Endothelial cell of umbilical vein (primary cell): ENCODE results near the gene GPR176. TPM values are rescaled to one million over a fixed set of nuclear protein-coding genes. Genes with fewer than 3 reads are reported as not detected.

Source experiments
- BruUV-seq: library from RNA; stranded (reverse); fragments of 400-500 nt; replicated peaks from 2 replicates; lab custom pipeline; 2021; lab: Mats Ljungman, UMichigan
- CTCF ChIA-PET: fragments of 300-600, 350-600 bp; sonication (Branson Sonifier 250); formaldehyde crosslinking; loops from one replicate; lab custom pipeline; 2021; ENCODE audit warnings: antibody characterized with exemption, inconsistent platforms; lab: Charles Lee
- POLR2A ChIA-PET: fragments of 300-600, 350-600 bp; sonication (Branson Sonifier 250); formaldehyde crosslinking; loops from one replicate; lab custom pipeline; 2021; ENCODE audit warnings: antibody characterized with exemption, inconsistent platforms; lab: Charles Lee
- DNase-seq: peaks from one replicate; pipeline ENCODE4 v3.0.0-alpha.2; 2011; ENCODE audit warnings: low read depth, low spot score
- FAIRE-seq: peaks from 2 replicates; lab custom pipeline; 2011; peaks lifted over from hg19 to GRCh38; lab: Jason Lieb, UNC
- H2AFZ ChIP-seq: 2 replicates; pipeline ENCODE4 v1.6.0; 2012; ENCODE audit warnings: low read depth, low read length, control low read depth, inconsistent platforms
- H3K27ac ChIP-seq: 2 replicates; pipeline ENCODE4 v1.5.1; 2011; ENCODE audit warnings: low read depth, mild to moderate bottlenecking, control low read depth, low read length, moderate library complexity; ENCODE audit not compliant: insufficient read depth
- H3K27me3 ChIP-seq, 2 experiments: 2 replicates each; pipeline versions ENCODE4 v1.6.0 to v1.6.1; 2011; ENCODE audit warnings: low read length in 2 of 2, mixed read lengths in 1 of 2; ENCODE audit not compliant: control insufficient read depth in 2 of 2, insufficient read depth in 2 of 2
- H3K36me3 ChIP-seq, 2 experiments: 2 replicates in 1 of 2; 3 replicates in 1 of 2; pipeline ENCODE4 v1.5.1; 2011; ENCODE audit warnings: low read length in 2 of 2, mild to moderate bottlenecking in 1 of 2, moderate library complexity in 1 of 2; ENCODE audit not compliant: control insufficient read depth in 2 of 2, insufficient read depth in 2 of 2; ENCODE audit errors: extremely low read depth in 1 of 2
- H3K4me1 ChIP-seq: 3 replicates; pipeline ENCODE4 v1.5.1; 2011; ENCODE audit warnings: mild to moderate bottlenecking, low read length; ENCODE audit not compliant: control insufficient read depth, insufficient read depth; ENCODE audit errors: extremely low read depth
- H3K4me2 ChIP-seq: 2 replicates; pipeline ENCODE4 v1.6.1; 2011; ENCODE audit warnings: low read length, control low read depth, mixed read lengths; ENCODE audit not compliant: insufficient read depth
- H3K4me3 ChIP-seq, 3 experiments: fragments of 200-600 bp in 1 of 3; sonication (generic), shearing (Covaris generic) in 1 of 3; replicated peaks in 1 of 3; 2 replicates each; pipeline ENCODE4 v1.5.1; 2011 to 2016; ENCODE audit warnings: control low read depth in 3 of 3, low read length in 3 of 3, mild to moderate bottlenecking in 2 of 3, inconsistent platforms in 1 of 3, low read depth in 1 of 3, moderate library complexity in 1 of 3; ENCODE audit not compliant: insufficient read depth in 1 of 3
- H3K79me2 ChIP-seq: 2 replicates; pipeline ENCODE4 v1.6.0; 2012; ENCODE audit warnings: low read length, inconsistent platforms; ENCODE audit not compliant: control insufficient read depth, insufficient read depth
- H3K9ac ChIP-seq: replicated peaks from 2 replicates; pipeline ENCODE3; 2011; ENCODE audit warnings: low read length, control low read depth; ENCODE audit not compliant: insufficient read depth; ENCODE audit errors: extremely low read depth
- H3K9me1 ChIP-seq: replicated peaks from 3 replicates; pipeline ENCODE4 v1.6.0; 2011; ENCODE audit warnings: mild to moderate bottlenecking, low read length; ENCODE audit not compliant: control insufficient read depth, insufficient read depth; ENCODE audit errors: extremely low read depth
- H3K9me3 ChIP-seq: replicated peaks from 2 replicates; pipeline ENCODE4 v1.5.1; 2012; ENCODE audit warnings: low read length, inconsistent platforms; ENCODE audit not compliant: control insufficient read depth, insufficient read depth
- H4K20me1 ChIP-seq: replicated peaks from 2 replicates; pipeline ENCODE3; 2011; ENCODE audit warnings: mild to moderate bottlenecking, low read length; ENCODE audit not compliant: control insufficient read depth, insufficient read depth; ENCODE audit errors: extremely low read depth
- EZH2 ChIP-seq: IDR thresholded peaks from 2 replicates; pipeline ENCODE4 v1.6.1; 2012; ENCODE audit warnings: borderline replicate concordance, low read depth, mild to moderate bottlenecking, moderate library complexity, low read length, inconsistent platforms; ENCODE audit not compliant: severe bottlenecking
- POLR2A ChIP-seq: IDR thresholded peaks from 2 replicates; pipeline ENCODE4 v1.6.1; 2012; ENCODE audit warnings: low read depth, mild to moderate bottlenecking, control low read depth, low read length
- POLR2AphosphoS5 ChIP-seq: IDR thresholded peaks from 2 replicates; pipeline ENCODE4 v1.6.1; 2012; ENCODE audit warnings: low read depth, mild to moderate bottlenecking, control low read depth, low read length, moderate library complexity; ENCODE audit not compliant: insufficient read depth
- dilution Hi-C: fragments of 300-500 bp; cut with MboI; formaldehyde crosslinking; loops from one replicate; pipeline ENCODE4 v1.15.0; 2019; ENCODE audit warnings: low sequenced_read_pairs; ENCODE audit not compliant: extremely low pct_ligation_motif_present
- intact Hi-C: fragments of 100-400 bp; cut with micrococcal nuclease; formaldehyde crosslinking; loops from one replicate; pipeline ENCODE4 v1.10.0; 2022
- polyA plus RNA-seq, 4 experiments: library from polyadenylated mRNA; depleted of rRNA in 3 of 4; stranded (reverse) in 3 of 4; unstranded in 1 of 4; fragments of >200 nt; gene quantifications; 2 replicates each; pipeline versions ENCODE4 v1.2.1 to v1.2.3, GENCODE V29; 2011 to 2012; ENCODE audit warnings: missing spikeins in 1 of 4
- small RNA-seq: library from RNA; depleted of rRNA; stranded (forward); fragments of <200 nt; gene quantifications from one replicate; pipeline ENCODE3, GENCODE V24; 2012; ENCODE audit warnings: low replicate concordance, low read depth; ENCODE audit not compliant: insufficient read depth, insufficient read length
- total RNA-seq: library from RNA; stranded (reverse); gene quantifications from 2 replicates; pipeline ENCODE4 v1.2.3, GENCODE V29; 2021
- TF ChIP-seq, protein P1 (sequence below), 2 donors: IDR thresholded peaks; 1 replicate in 1 of 2; 2 replicates in 1 of 2; pipeline ENCODE4 v1.5.1; 2011; ENCODE audit warnings: low read length in 2 of 2, mild to moderate bottlenecking in 2 of 2, moderate library complexity in 2 of 2, control low read depth in 1 of 2, inconsistent platforms in 1 of 2, low read depth in 1 of 2; ENCODE audit not compliant: insufficient read depth in 1 of 2; ENCODE audit errors: extremely low read depth in 1 of 2

Gene GPR176
- total and polyA plus RNA-seq, 2 donors (not counting 3 experiments of a cell fraction or from before 2014, with no cell fraction given) = 35.3 to 68.7 TPM

DNA sequence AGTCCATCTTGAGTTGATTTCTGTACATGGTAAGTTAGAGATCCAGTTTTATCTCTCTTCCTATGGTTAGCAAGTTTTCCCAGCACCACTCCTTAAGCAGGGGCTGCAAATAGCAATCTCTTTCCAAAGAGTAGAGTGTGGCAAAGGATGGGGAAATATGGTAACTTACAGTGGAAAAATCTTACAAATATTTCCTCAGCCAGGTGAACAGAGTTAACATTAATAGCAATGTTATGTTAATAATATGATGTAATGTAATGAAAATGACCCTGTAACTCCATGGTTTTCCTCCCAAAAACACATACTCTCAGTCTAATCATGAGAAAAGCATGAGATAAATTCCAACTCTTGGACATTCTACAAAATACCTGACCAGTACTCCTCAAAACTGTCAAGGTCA lies 167.8 kb downstream of the GPR176 start:
- Histone ChIP-seq H2AFZ (no peak overlapping the region), H3K27ac (no peak overlapping the region), H3K9me1 (no peaks in the 10 kb centered on the region), H4K20me1 (no peaks in the 10 kb centered on the region), H3K4me1 (no peaks in the 10 kb centered on the region), H3K9me3 (no peaks in the 10 kb centered on the region), H3K9ac (no peak overlapping the region), H3K4me3 (no peak overlapping the region), H3K4me2 (no peak overlapping the region), H3K27me3 (no peaks in the 10 kb centered on the region), H3K36me3 (no peaks in the 10 kb centered on the region), H3K79me2 (no peaks in the 10 kb centered on the region)
- ChIA-PET CTCF (no interaction called here), POLR2A (no interaction called here)
- intact Hi-C loops = no loop called here
- DNase-seq (no peak), FAIRE-seq (no peak)
- dilution Hi-C loops = loop anchor here (25.0 kb wide), 1 partner anchor 1015 kb away; no protein-coding TSS in a partner anchor
- TF ChIP-seq, protein P1, sequence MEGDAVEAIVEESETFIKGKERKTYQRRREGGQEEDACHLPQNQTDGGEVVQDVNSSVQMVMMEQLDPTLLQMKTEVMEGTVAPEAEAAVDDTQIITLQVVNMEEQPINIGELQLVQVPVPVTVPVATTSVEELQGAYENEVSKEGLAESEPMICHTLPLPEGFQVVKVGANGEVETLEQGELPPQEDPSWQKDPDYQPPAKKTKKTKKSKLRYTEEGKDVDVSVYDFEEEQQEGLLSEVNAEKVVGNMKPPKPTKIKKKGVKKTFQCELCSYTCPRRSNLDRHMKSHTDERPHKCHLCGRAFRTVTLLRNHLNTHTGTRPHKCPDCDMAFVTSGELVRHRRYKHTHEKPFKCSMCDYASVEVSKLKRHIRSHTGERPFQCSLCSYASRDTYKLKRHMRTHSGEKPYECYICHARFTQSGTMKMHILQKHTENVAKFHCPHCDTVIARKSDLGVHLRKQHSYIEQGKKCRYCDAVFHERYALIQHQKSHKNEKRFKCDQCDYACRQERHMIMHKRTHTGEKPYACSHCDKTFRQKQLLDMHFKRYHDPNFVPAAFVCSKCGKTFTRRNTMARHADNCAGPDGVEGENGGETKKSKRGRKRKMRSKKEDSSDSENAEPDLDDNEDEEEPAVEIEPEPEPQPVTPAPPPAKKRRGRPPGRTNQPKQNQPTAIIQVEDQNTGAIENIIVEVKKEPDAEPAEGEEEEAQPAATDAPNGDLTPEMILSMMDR (IDR thresholded peaks at IDR 0.05; ENCODE audit: extremely low read depth in 1 of 2, insufficient read depth in 1 of 2, low read depth in 1 of 2, low read length in 2 of 2) = no peak
- TF ChIP-seq POLR2AphosphoS5 (no peak), POLR2A (no peak), EZH2 (no peak)
- BruUV-seq = no TSS peak

Small RNAs within 50 kb of the gene (small RNA-seq; reads per million reads assigned to genes)
- not detected for gene RF00019

Other genes with a start within 250 kb of the GPR176 start
- 1.1 and 1.2 TPM in 2 replicates for gene FSIP1, start 137.4 kb downstream of the GPR176 start, total RNA-seq
- gene FSIP1, start 137.4 kb downstream of the GPR176 start, polyA plus RNA-seq = 0.11 and 0.23 TPM in 2 replicates
- 51.6 and 55.0 TPM in 2 replicates for gene EIF2AK4, start 13.8 kb upstream of the GPR176 start, total RNA-seq
- 30.1 and 33.5 TPM in 2 replicates for gene EIF2AK4, start 13.8 kb upstream of the GPR176 start, polyA plus RNA-seq
- 220 and 260 TPM in 2 replicates for gene SRP14, start 118.9 kb upstream of the GPR176 start, total RNA-seq
- gene SRP14, start 118.9 kb upstream of the GPR176 start, polyA plus RNA-seq = 304 and 330 TPM in 2 replicates
- 9.8 and 13.9 TPM in 2 replicates for gene BMF, start 188.6 kb upstream of the GPR176 start, total RNA-seq
- 7.4 and 8.6 TPM in 2 replicates for gene BMF, start 188.6 kb upstream of the GPR176 start, polyA plus RNA-seq
- 65.6 and 69.8 TPM in 2 replicates for gene BUB1B, start 240.8 kb upstream of the GPR176 start, total RNA-seq
- 10.1 and 12.2 TPM in 2 replicates for gene BUB1B, start 240.8 kb upstream of the GPR176 start, polyA plus RNA-seq